HepG2 (cell line): ENCODE results near the gene CCDC144A. TPM values are rescaled to one million over a fixed set of nuclear protein-coding genes. Genes with fewer than 3 reads are reported as not detected.
"Not testable (repeated sequence)": the region's sequence is repeated elsewhere in the genome, so short reads cannot be mapped to it uniquely, and the experiment has no call there.

Experiments
- ATAC-seq: fragments of 200-7000 bp; cut with Tn5 transposase; 3 replicates; pipeline ENCODE4 v1.9.1; 2020; ENCODE audit warnings: mild to moderate bottlenecking, moderate library complexity
- BruUV-seq: library from RNA; stranded (reverse); fragments of 400-500 nt; replicated peaks from 2 replicates; lab custom pipeline; 2021; lab: Mats Ljungman, UMichigan
- CTCF ChIA-PET: fragments of 300-600 bp; formaldehyde crosslinking; extraction: SDS; loops from one replicate; lab custom pipeline; 2021; ENCODE audit warnings: low total read pairs, inconsistent platforms, low intra/inter-chr PET ratio; lab: Yijun Ruan, JAX
- POLR2A ChIA-PET: fragments of 350-600 bp; sonication (Branson Sonifier 250); formaldehyde crosslinking; loops from one replicate; lab custom pipeline; 2020; ENCODE audit warnings: antibody characterized with exemption, inconsistent platforms; lab: Yijun Ruan, JAX
- DNase-seq: peaks from one replicate; pipeline ENCODE4 v3.0.0-alpha.2; 2015; ENCODE audit warnings: low spot score
- FAIRE-seq: peaks from 3 replicates; lab custom pipeline; 2011; peaks lifted over from hg19 to GRCh38; lab: Jason Lieb, UNC
- H2AFZ ChIP-seq: one replicate; pipeline ENCODE4 v1.6.1; 2011; ENCODE audit warnings: low read length, inconsistent platforms
- H3K27ac ChIP-seq: fragments of 300-600 bp; 3 replicates; pipeline ENCODE4 v1.8.0; 2011; ENCODE audit warnings: mixed run types, mild to moderate bottlenecking, mixed read lengths, low read length, inconsistent platforms; ENCODE audit not compliant: insufficient read depth; ENCODE audit errors: extremely low read length
- H3K27me3 ChIP-seq, 2 experiments: fragments of 200-600 bp in 1 of 2; 2 replicates in 1 of 2; 3 replicates in 1 of 2; pipeline versions ENCODE4 v1.6.0 to v1.8.0; 2011; ENCODE audit warnings: low read length in 2 of 2, mild to moderate bottlenecking in 2 of 2, moderate library complexity in 2 of 2, inconsistent platforms in 1 of 2; ENCODE audit not compliant: insufficient read depth in 2 of 2, control insufficient read depth in 1 of 2
- H3K36me3 ChIP-seq, 2 experiments: fragments of 200-600 bp in 1 of 2; replicated peaks in 1 of 2; 2 replicates in 1 of 2; 3 replicates in 1 of 2; pipeline versions ENCODE4 v1.5.1 to v1.8.0; 2011; ENCODE audit warnings: low read length in 2 of 2, inconsistent platforms in 1 of 2; ENCODE audit not compliant: insufficient read depth in 2 of 2, control insufficient read depth in 1 of 2
- H3K4me1 ChIP-seq: 2 replicates; pipeline ENCODE4 v1.5.1; 2012; ENCODE audit warnings: low read length, inconsistent platforms; ENCODE audit not compliant: insufficient read depth
- H3K4me2 ChIP-seq: 2 replicates; pipeline ENCODE4 v1.6.0; 2011; ENCODE audit warnings: low read depth, low read length, inconsistent platforms
- H3K4me3 ChIP-seq, 3 experiments: fragments of 200-600 bp in 1 of 3; sonication (generic), shearing (Covaris generic) in 1 of 3; replicated peaks in 1 of 3; 2 replicates each; pipeline ENCODE4 v1.5.1; 2011 to 2016; ENCODE audit warnings: low read length in 3 of 3, inconsistent platforms in 2 of 3, low read depth in 2 of 3, mild to moderate bottlenecking in 2 of 3, control low read depth in 1 of 3, mixed read lengths in 1 of 3; ENCODE audit not compliant: insufficient read depth in 1 of 3
- H3K79me2 ChIP-seq: one replicate; pipeline ENCODE4 v1.6.1; 2011; ENCODE audit warnings: low read length, inconsistent platforms; ENCODE audit not compliant: insufficient read depth
- H3K9ac ChIP-seq: 2 replicates; pipeline ENCODE4 v1.6.0; 2011; ENCODE audit warnings: mild to moderate bottlenecking, low read depth, low read length, inconsistent platforms; ENCODE audit not compliant: insufficient read depth
- H3K9me3 ChIP-seq: 2 replicates; pipeline ENCODE4 v1.5.1; 2012; ENCODE audit warnings: mild to moderate bottlenecking, low read length
- H4K20me1 ChIP-seq: 2 replicates; pipeline ENCODE4 v1.6.0; 2011; ENCODE audit warnings: inconsistent platforms, mild to moderate bottlenecking, low read length, moderate library complexity; ENCODE audit not compliant: insufficient read depth
- WGBS: methylation state at CpG from one replicate; pipeline ENCODE4 v1.1.6; 2017; ENCODE audit warnings: low lambda C conversion rate; 5-methylcytosine and 5-hydroxymethylcytosine counted together
- in situ Hi-C: cut with HindIII; loops from 2 replicates; pipeline ENCODE4 v1.10.0; 2017; ENCODE audit warnings: low pct_unique_long_range_greater_than_20kb; ENCODE audit not compliant: extremely low pct_ligation_motif_present
- intact Hi-C: fragments of 100-400 bp; cut with micrococcal nuclease; formaldehyde crosslinking; loops from one replicate; pipeline ENCODE4 v1.10.0; 2022; ENCODE audit not compliant: unreplicated experiment
- polyA plus RNA-seq, 8 experiments: library from polyadenylated mRNA; depleted of rRNA in 3 of 8; stranded (reverse) in 7 of 8; unstranded in 1 of 8; fragments of >200 nt; fragmentation: Illumina TruSeq in 4 of 8; extraction: Trizol in 4 of 8; gene quantifications; 2 replicates each; pipeline versions ENCODE4 v1.2.1 to v1.2.3, GENCODE V29; 2011 to 2016; ENCODE audit warnings: low read depth in 4 of 8, missing spikeins in 1 of 8, mixed read lengths in 1 of 8; ENCODE audit not compliant: insufficient read depth in 1 of 8
- total RNA-seq, 5 experiments: library from RNA; depleted of rRNA; stranded (reverse); fragments of >200 nt; fragmentation: Illumina TruSeq; extraction: Trizol; gene quantifications; 2 replicates each; pipeline ENCODE4 v1.2.3, GENCODE V29; 2016; ENCODE audit warnings: low read depth in 1 of 5

CCDC144A gene
- total and polyA plus RNA-seq, 2 of the 13 experiments (the other 11 are each of a cell fraction or from before 2014, with no cell fraction given), result 0.09 TPM; not detected in 1

DNA sequence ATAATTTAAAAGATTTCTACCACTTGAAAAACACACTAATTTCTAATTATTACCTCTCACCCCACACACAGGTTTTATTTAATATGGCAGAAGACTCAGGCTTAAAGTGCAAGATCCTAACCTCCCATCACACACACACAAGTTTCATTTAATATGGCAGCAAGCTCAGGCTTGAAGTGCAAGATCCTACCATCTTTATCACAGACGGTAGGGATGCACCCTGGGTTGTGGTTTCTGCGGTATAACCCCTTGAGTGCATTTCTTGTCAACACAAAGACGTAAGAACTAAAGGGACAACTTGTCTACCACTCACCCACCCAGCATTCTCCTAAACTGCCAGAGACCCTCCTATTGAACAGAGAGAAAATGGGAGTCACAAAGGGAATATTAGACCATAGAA is 68.1 kb downstream of the CCDC144A start:
- H3K9me3 ChIP-seq, H3K9ac ChIP-seq, H3K4me2 ChIP-seq, H3K27me3 ChIP-seq, H3K36me3 ChIP-seq, in situ Hi-C loops, H3K4me1 ChIP-seq, H3K79me2 ChIP-seq, ATAC-seq, intact Hi-C loops, BruUV-seq, H2AFZ ChIP-seq, H3K4me3 ChIP-seq, FAIRE-seq, DNase-seq, POLR2A ChIA-PET, CTCF ChIA-PET, H4K20me1 ChIP-seq, H3K27ac ChIP-seq: not testable (repeated sequence)
- 7% methylated on average over 2 of the region's 3 CpGs for WGBS

DNA sequence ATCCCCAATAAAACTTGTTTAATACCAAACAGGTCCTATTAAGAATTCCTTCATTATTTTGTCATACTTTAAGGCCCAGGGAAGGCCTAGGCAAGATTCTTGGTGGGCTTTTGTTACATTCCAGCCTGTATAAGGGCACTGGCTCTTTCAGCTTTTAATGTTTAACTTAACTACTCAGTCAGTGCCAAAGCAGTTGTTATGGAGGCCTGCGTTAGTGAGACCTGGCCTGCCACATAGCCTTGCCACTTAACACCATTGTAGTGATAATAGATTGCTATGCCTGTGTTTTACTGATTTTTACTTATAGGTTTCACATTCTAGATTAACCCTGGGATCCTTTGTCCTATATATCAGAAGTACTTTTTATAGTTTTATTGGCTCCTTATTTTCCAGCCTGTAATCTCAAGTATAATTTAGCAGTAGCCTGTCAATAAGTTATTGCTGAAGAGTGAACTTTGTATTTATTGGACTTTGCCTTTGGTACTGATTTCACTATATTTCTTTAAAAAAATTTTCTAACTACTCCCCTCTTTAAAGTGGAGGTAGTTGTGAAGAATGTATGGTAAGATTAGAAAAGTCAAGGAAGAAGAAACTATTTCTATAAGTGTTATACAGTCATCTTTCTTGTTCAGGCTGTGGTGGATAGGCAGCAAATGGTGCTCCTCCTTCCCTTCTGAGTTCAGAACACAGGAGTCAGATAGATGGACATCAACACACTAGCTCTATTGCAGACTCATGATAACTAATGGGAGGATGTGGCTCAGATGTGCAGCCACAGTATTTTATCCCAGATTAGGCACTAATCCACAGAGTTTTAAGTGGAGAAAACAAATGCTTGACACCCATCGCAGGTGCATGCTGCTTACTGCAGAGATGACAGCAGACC is 78.5 kb downstream of the CCDC144A start:
- H3K9ac ChIP-seq, H3K4me3 ChIP-seq, POLR2A ChIA-PET, H2AFZ ChIP-seq, BruUV-seq, DNase-seq, H3K27me3 ChIP-seq, H3K4me1 ChIP-seq, H3K79me2 ChIP-seq, H3K36me3 ChIP-seq, H3K4me2 ChIP-seq, H3K9me3 ChIP-seq, H3K27ac ChIP-seq, FAIRE-seq, ATAC-seq, intact Hi-C loops, CTCF ChIA-PET, in situ Hi-C loops, H4K20me1 ChIP-seq: not testable (repeated sequence)
- WGBS, result 0% methylated on average over 1 of the region's 2 CpGs

- H3K79me2 ChIP-seq, H3K4me3 ChIP-seq, CTCF ChIA-PET, BruUV-seq, H3K9me3 ChIP-seq, DNase-seq, H2AFZ ChIP-seq, intact Hi-C loops, H3K36me3 ChIP-seq, POLR2A ChIA-PET, H3K9ac ChIP-seq, H4K20me1 ChIP-seq, in situ Hi-C loops, H3K4me1 ChIP-seq, FAIRE-seq, H3K27ac ChIP-seq, H3K27me3 ChIP-seq, H3K4me2 ChIP-seq, ATAC-seq: not testable (repeated sequence)
- WGBS, result no CpG with 5 or more reads among the region's 4 CpGs
Measured at GRCh38 chr17:16772394-16773145, 82.5 kb downstream of the CCDC144A start.

GRCh38 chr17:16773146-16773522 is 83.1 kb downstream of the CCDC144A start:
- in situ Hi-C loops, H3K36me3 ChIP-seq, H2AFZ ChIP-seq, DNase-seq, H3K4me3 ChIP-seq, H3K9me3 ChIP-seq, POLR2A ChIA-PET, BruUV-seq, H3K27me3 ChIP-seq, H3K4me2 ChIP-seq, intact Hi-C loops, ATAC-seq, H3K27ac ChIP-seq, H4K20me1 ChIP-seq, CTCF ChIA-PET, H3K4me1 ChIP-seq, FAIRE-seq, H3K9ac ChIP-seq, H3K79me2 ChIP-seq: not testable (repeated sequence)
- no CpG with 5 or more reads among the region's 2 CpGs for WGBS
